HCT116 (cell line): ENCODE results near the gene URI1. TPM values are rescaled to one million over a fixed set of nuclear protein-coding genes. Genes with fewer than 3 reads are reported as not detected.

Experiments
- ATAC-seq: fragments of 200-7000 bp; cut with Tn5 transposase; 2 replicates; pipeline ENCODE4 v1.9.1; 2020; ENCODE audit warnings: mild to moderate bottlenecking, moderate library complexity
- BruUV-seq: library from RNA; stranded (reverse); fragments of 400-500 nt; replicated peaks from 2 replicates; lab custom pipeline; 2021; lab: Mats Ljungman, UMichigan
- CTCF ChIA-PET: fragments of 300-600 bp; sonication (Branson Sonifier 250); formaldehyde crosslinking; loops from one replicate; lab custom pipeline; 2021; ENCODE audit warnings: antibody characterized with exemption; lab: Charles Lee
- POLR2A ChIA-PET: fragments of 300-600, 350-600 bp; sonication (Branson Sonifier 250); formaldehyde crosslinking; loops from one replicate; lab custom pipeline; 2021; ENCODE audit warnings: antibody characterized with exemption; lab: Charles Lee
- RAD21 ChIA-PET, 2 experiments: fragments of 300-600 bp; sonication (Branson Sonifier 250); formaldehyde crosslinking; loops; one replicate each; lab custom pipeline; 2023; ENCODE audit warnings: low total read pairs in 2 of 2; ENCODE audit not compliant: uncharacterized antibody in 2 of 2, unreplicated experiment in 2 of 2, low non-redundant PET in 1 of 2; lab: Charles Lee
- DNase-seq: peaks from one replicate; pipeline ENCODE4 v3.0.0-alpha.2; 2010; ENCODE audit warnings: low read depth, low spot score
- H2AFZ ChIP-seq: fragments of 200-600 bp; shearing (Covaris generic), sonication (generic); 2 replicates; pipeline ENCODE4 v1.6.1; 2017; ENCODE audit warnings: low read depth, mixed run types, mixed read lengths, antibody characterized with exemption, low read length; ENCODE audit not compliant: poor library complexity, severe bottlenecking
- H3K27ac ChIP-seq: 2 replicates; pipeline ENCODE4 v1.5.1; 2012; ENCODE audit warnings: low read depth, low read length
- H3K27me3 ChIP-seq: fragments of 200-600 bp; sonication (generic); 2 replicates; pipeline ENCODE4 v1.6.1; 2016; ENCODE audit warnings: mixed run types, low read length, mixed read lengths; ENCODE audit not compliant: insufficient read depth
- H3K36me3 ChIP-seq, 2 experiments: fragments of 200-500 bp in 1 of 2; fragments of 200-600 bp in 1 of 2; sonication (Bioruptor generic) in 1 of 2; sonication (generic) in 1 of 2; 2 replicates each; pipeline versions ENCODE4 v1.5.1 to v1.6.1; 2014 to 2016; ENCODE audit warnings: low read length in 2 of 2, inconsistent platforms in 1 of 2, mixed read lengths in 1 of 2, mixed run types in 1 of 2; ENCODE audit not compliant: insufficient read depth in 2 of 2, control insufficient read depth in 1 of 2
- H3K4me1 ChIP-seq, 2 experiments: fragments of 200-600 bp in 1 of 2; sonication (generic) in 1 of 2; 2 replicates each; pipeline versions ENCODE4 v1.5.1 to v1.6.1; 2012 to 2017; ENCODE audit warnings: low read length in 2 of 2, inconsistent platforms in 1 of 2, mild to moderate bottlenecking in 1 of 2, mixed read lengths in 1 of 2, mixed run types in 1 of 2, moderate library complexity in 1 of 2; ENCODE audit not compliant: insufficient read depth in 2 of 2, control insufficient read depth in 1 of 2
- H3K4me2 ChIP-seq: fragments of 200-600 bp; sonication (generic); 2 replicates; pipeline ENCODE4 v1.6.1; 2017; ENCODE audit warnings: mixed run types, low read length, mixed read lengths
- H3K4me3 ChIP-seq, 2 experiments: fragments of 200-600 bp in 1 of 2; sonication (generic) in 1 of 2; replicated peaks in 1 of 2; 2 replicates each; pipeline ENCODE4 v1.5.1; 2011 to 2016; ENCODE audit warnings: low read length in 2 of 2, control low read depth in 1 of 2, low read depth in 1 of 2, mild to moderate bottlenecking in 1 of 2, mixed read lengths in 1 of 2, mixed run types in 1 of 2
- H3K79me2 ChIP-seq: fragments of 200-600 bp; sonication (generic); 2 replicates; pipeline ENCODE4 v1.6.1; 2017; ENCODE audit warnings: mild to moderate bottlenecking, mixed run types, low read length, moderate library complexity, mixed read lengths; ENCODE audit not compliant: insufficient read depth
- H3K9ac ChIP-seq: fragments of 200-600 bp; sonication (generic); 2 replicates; pipeline ENCODE4 v1.6.1; 2016; ENCODE audit warnings: low read length, mixed read lengths
- H3K9me2 ChIP-seq: fragments of 200-600 bp; sonication (generic), shearing (Covaris generic); 2 replicates; pipeline ENCODE4 v1.6.1; 2017; ENCODE audit warnings: mixed run types, mild to moderate bottlenecking, moderate library complexity; ENCODE audit not compliant: insufficient read depth
- H3K9me3 ChIP-seq, 2 experiments: fragments of 200-500 bp in 1 of 2; fragments of 200-600 bp in 1 of 2; sonication (Bioruptor generic) in 1 of 2; sonication (generic) in 1 of 2; 2 replicates each; pipeline ENCODE4 v1.6.1; 2014 to 2017; ENCODE audit warnings: low read length in 2 of 2, mixed read lengths in 2 of 2, inconsistent platforms in 1 of 2, low read depth in 1 of 2, mild to moderate bottlenecking in 1 of 2, mixed run types in 1 of 2, moderate library complexity in 1 of 2; ENCODE audit not compliant: control insufficient read depth in 1 of 2, insufficient read depth in 1 of 2
- H4K20me1 ChIP-seq: fragments of 200-600 bp; sonication (generic), shearing (Covaris generic); 2 replicates; pipeline ENCODE4 v1.6.1; 2017; ENCODE audit warnings: mixed run types, mild to moderate bottlenecking, moderate library complexity; ENCODE audit not compliant: insufficient read depth
- CBX3 ChIP-seq: IDR thresholded peaks from 2 replicates; pipeline ENCODE4 v1.6.1; 2012; ENCODE audit warnings: low read depth
- CEBPB ChIP-seq: IDR thresholded peaks from 2 replicates; pipeline ENCODE4 v1.6.1; 2012; ENCODE audit warnings: low read depth
- EGR1 ChIP-seq: IDR thresholded peaks from 2 replicates; pipeline ENCODE4 v1.6.1; 2012; ENCODE audit warnings: low read depth
- ELF1 ChIP-seq: IDR thresholded peaks from 2 replicates; pipeline ENCODE4 v1.6.1; 2012; ENCODE audit warnings: low read depth, borderline replicate concordance
- EZH2 ChIP-seq: fragments of 200-600 bp; sonication (generic); IDR thresholded peaks from 2 replicates; pipeline ENCODE4 v1.6.1; 2017; ENCODE audit warnings: antibody characterized with exemption, mixed run types
- EZH2phosphoT487 ChIP-seq: fragments of 200-600 bp; IDR thresholded peaks from 2 replicates; pipeline ENCODE4 v1.6.1; 2018; ENCODE audit warnings: antibody characterized with exemption, borderline replicate concordance
- FOSL1 ChIP-seq: IDR thresholded peaks from 2 replicates; pipeline ENCODE4 v1.6.1; 2012; ENCODE audit warnings: low read depth
- JUND ChIP-seq: IDR thresholded peaks from 2 replicates; pipeline ENCODE4 v1.6.1; 2012
- POLR2AphosphoS5 ChIP-seq: IDR thresholded peaks from 2 replicates; pipeline ENCODE4 v1.6.1; 2011; ENCODE audit warnings: mild to moderate bottlenecking, low read depth, low read length, moderate library complexity
- SIN3A ChIP-seq: IDR thresholded peaks from 2 replicates; pipeline ENCODE4 v1.6.1; 2012; ENCODE audit warnings: low read depth
- SP1 ChIP-seq: IDR thresholded peaks from 2 replicates; pipeline ENCODE4 v1.6.1; 2012; ENCODE audit warnings: low read depth
- SRF ChIP-seq: IDR thresholded peaks from 2 replicates; pipeline ENCODE4 v1.6.1; 2012; ENCODE audit warnings: low read depth
- TCF7L2 ChIP-seq: IDR thresholded peaks from 2 replicates; pipeline ENCODE4 v1.7.0; 2011; ENCODE audit warnings: borderline replicate concordance, inconsistent platforms; ENCODE audit not compliant: insufficient read depth, insufficient read length; ENCODE audit errors: extremely low read depth
- ZFX ChIP-seq: fragments of 450-650 bp; IDR thresholded peaks from 2 replicates; pipeline ENCODE4 v1.6.1; 2017
- intact Hi-C: fragments of 100-400 bp; cut with micrococcal nuclease; formaldehyde crosslinking; loops from 2 replicates; pipeline ENCODE4 v1.10.0; 2022
- total RNA-seq: library from RNA; stranded (reverse); gene quantifications from one replicate; pipeline ENCODE4 v1.2.1, GENCODE V29; 2021; ENCODE audit not compliant: unreplicated experiment
- TF ChIP-seq, protein P1 (sequence below): IDR thresholded peaks from 2 replicates; pipeline ENCODE4 v1.6.1; 2011; ENCODE audit warnings: mild to moderate bottlenecking, low read length, moderate library complexity; ENCODE audit not compliant: insufficient replicate concordance; ENCODE audit errors: extremely low read depth
- TF ChIP-seq, protein P2 (sequence below): IDR thresholded peaks from 2 replicates; pipeline ENCODE4 v1.6.1; 2012

Gene URI1
- total RNA-seq, 1 experiment from 2014 or later: 51.4 TPM

DNA sequence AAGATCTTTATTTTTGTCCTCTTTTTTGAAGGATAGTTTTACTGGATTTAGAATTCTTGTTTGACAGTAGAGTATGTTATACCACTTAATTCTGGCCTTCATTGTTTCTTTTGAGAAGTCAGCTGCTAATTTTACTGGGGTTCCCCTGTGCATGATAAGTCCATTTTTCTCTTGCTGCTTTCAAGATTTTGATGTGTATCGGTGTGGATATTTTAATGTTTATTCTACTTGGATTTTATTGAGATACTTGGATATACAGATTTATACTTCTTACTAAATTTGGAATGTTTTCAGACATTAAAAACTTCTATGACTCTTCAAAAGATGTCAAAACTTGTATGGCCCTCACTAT, 86.9 kb downstream of the URI1 start:
- BruUV-seq: no TSS peak

DNA sequence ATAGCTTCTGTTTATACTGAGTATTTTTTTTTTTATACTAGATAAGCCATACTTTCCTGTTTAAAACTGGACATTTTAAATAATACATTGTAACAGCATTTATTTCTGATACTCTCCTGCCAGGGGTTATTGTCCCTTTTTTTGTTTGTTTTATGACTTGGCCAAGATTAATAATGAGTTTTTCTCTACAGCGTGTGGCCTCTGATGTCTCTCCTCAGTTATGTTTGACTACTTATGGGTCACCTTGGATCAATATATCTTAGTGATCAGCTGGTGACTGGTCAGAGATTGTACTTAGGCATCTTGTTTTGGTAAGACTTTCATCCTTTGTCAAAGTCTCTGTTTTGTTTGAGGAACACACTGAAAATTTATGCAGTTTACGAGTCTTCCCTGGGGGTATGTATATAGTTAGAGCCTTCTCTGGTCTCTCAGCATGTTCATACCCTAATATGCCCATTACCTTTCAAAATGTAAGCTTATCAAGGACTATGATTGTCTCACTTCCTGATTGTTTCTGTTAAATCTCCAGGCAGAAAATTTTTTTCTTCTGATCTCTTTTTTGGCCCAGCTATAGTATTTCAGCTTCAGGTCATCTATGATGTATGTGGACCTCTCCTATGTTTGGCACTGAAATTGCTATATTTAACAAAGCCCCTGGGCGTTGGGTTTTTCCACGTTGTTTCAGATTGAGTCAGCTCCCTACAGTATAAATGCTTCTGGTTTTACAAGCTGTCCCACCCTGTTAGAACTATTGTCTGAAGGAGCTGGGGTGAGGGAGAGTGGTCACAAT, 87.9 kb downstream of the URI1 start:
- Histone ChIP-seq H3K9me2 (no peaks in the 10 kb centered on the region), H3K9me3 (no peaks in the 10 kb centered on the region), H3K79me2 (no peaks in the 10 kb centered on the region; the same call in 1 of the 2 replicates), H3K9ac (no peak overlapping the region), H4K20me1 (0 out of 2 replicates have a peak, but pooled peaks cover 4% of the 10 kb centered on the region), H3K4me2 (no peak overlapping the region), H3K4me3 (no peak overlapping the region), H3K27ac (no peak overlapping the region), H3K27me3 (no peaks in the 10 kb centered on the region), H3K4me1 (no peaks in the 10 kb centered on the region), H2AFZ (no peak overlapping the region), H3K36me3 (0 out of 4 replicates have a peak, but pooled peaks cover 0 to 8% of the 10 kb centered on the region in 2 experiments)
- TF ChIP-seq EZH2phosphoT487 (no peak), ELF1 (no peak), EGR1 (no peak), SP1 (no peak), JUND (no peak), CBX3 (no peak), CEBPB (no peak), ZFX (no peak), FOSL1 (no peak), POLR2AphosphoS5 (no peak), SIN3A (no peak), SRF (no peak)
- TF ChIP-seq, protein P1, sequence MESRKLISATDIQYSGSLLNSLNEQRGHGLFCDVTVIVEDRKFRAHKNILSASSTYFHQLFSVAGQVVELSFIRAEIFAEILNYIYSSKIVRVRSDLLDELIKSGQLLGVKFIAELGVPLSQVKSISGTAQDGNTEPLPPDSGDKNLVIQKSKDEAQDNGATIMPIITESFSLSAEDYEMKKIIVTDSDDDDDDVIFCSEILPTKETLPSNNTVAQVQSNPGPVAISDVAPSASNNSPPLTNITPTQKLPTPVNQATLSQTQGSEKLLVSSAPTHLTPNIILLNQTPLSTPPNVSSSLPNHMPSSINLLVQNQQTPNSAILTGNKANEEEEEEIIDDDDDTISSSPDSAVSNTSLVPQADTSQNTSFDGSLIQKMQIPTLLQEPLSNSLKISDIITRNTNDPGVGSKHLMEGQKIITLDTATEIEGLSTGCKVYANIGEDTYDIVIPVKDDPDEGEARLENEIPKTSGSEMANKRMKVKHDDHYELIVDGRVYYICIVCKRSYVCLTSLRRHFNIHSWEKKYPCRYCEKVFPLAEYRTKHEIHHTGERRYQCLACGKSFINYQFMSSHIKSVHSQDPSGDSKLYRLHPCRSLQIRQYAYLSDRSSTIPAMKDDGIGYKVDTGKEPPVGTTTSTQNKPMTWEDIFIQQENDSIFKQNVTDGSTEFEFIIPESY: no peak
- POLR2A ChIA-PET: no interaction called here
- intact Hi-C loops: no loop called here
- ATAC-seq: no peak; the same call in 1 of the 2 replicates
- RAD21 ChIA-PET: no interaction called here
- CTCF ChIA-PET: interaction anchor here (0.6 kb wide), 1 partner anchor 175 kb away, joined by 3 read pairs; no protein-coding TSS in a partner anchor
- DNase-seq: peak; percentile 2
- no TSS peak for BruUV-seq

More for the DNA sequence above, 86.9 kb downstream of the URI1 start:
- no peak overlapping the region for H3K27ac ChIP-seq
- no peak for DNase-seq
- ChIA-PET POLR2A (no interaction called here), CTCF (no interaction called here), RAD21 (no interaction called here)
- H4K20me1 ChIP-seq: 0 out of 2 replicates have a peak, but pooled peaks cover 4% of the 10 kb centered on the region
- H2AFZ ChIP-seq: no peak overlapping the region
- H3K4me3 ChIP-seq: no peak overlapping the region
- no peaks in the 10 kb centered on the region; the same call in 1 of the 2 replicates for H3K79me2 ChIP-seq
- H3K27me3 ChIP-seq: no peaks in the 10 kb centered on the region
- ATAC-seq: no peak
- 0 out of 4 replicates have a peak, but pooled peaks cover 0 to 4% of the 10 kb centered on the region in 2 experiments for H3K36me3 ChIP-seq
- H3K4me2 ChIP-seq: no peak overlapping the region
- no peaks in the 10 kb centered on the region for H3K9me3 ChIP-seq
- TF ChIP-seq SP1: no peak
- no peak for TF ChIP-seq SIN3A
- TF ChIP-seq TCF7L2: no peak
- TF ChIP-seq FOSL1: no peak
- no peak for TF ChIP-seq POLR2AphosphoS5
- TF ChIP-seq EZH2: no peak
- no peak for TF ChIP-seq CBX3
- no peak for TF ChIP-seq CEBPB
- TF ChIP-seq, protein P2, sequence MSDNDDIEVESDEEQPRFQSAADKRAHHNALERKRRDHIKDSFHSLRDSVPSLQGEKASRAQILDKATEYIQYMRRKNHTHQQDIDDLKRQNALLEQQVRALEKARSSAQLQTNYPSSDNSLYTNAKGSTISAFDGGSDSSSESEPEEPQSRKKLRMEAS: no peak
- TF ChIP-seq ELF1: no peak
- TF ChIP-seq, all 23 proteins: peak for 0
- Histone ChIP-seq H3K9me2 (no peaks in the 10 kb centered on the region), H3K9ac (no peak overlapping the region), H3K4me1 (no peaks in the 10 kb centered on the region)
- intact Hi-C loops: no loop called here
